Measurements from ENCODE around the gene CAPN6.

GRCh38 chrX:111244235-111244750, 26.0 kb downstream of the CAPN6 start:
- TF ChIP-seq, protein P1, sequence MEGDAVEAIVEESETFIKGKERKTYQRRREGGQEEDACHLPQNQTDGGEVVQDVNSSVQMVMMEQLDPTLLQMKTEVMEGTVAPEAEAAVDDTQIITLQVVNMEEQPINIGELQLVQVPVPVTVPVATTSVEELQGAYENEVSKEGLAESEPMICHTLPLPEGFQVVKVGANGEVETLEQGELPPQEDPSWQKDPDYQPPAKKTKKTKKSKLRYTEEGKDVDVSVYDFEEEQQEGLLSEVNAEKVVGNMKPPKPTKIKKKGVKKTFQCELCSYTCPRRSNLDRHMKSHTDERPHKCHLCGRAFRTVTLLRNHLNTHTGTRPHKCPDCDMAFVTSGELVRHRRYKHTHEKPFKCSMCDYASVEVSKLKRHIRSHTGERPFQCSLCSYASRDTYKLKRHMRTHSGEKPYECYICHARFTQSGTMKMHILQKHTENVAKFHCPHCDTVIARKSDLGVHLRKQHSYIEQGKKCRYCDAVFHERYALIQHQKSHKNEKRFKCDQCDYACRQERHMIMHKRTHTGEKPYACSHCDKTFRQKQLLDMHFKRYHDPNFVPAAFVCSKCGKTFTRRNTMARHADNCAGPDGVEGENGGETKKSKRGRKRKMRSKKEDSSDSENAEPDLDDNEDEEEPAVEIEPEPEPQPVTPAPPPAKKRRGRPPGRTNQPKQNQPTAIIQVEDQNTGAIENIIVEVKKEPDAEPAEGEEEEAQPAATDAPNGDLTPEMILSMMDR (IDR thresholded peaks at IDR 0.05; ENCODE audit: low read depth, low read length), result peak; percentile 17
- no peak for TF ChIP-seq POLR2A (IDR thresholded peaks at IDR 0.05; ENCODE audit: extremely low read depth, insufficient read length)

Data from NB4 (cell line).